GM13976 (cell line): ENCODE data around the gene KRTAP12-4.
"Not testable (repeated sequence)": the region's sequence is repeated elsewhere in the genome, so short reads cannot be mapped to it uniquely, and the experiment has no call there.

Experiments used
- DNase-seq: peaks from one replicate; pipeline ENCODE4 v3.0.0; 2012; ENCODE audit warnings: low spot score
- CTCF ChIP-seq: IDR thresholded peaks from 2 replicates; pipeline ENCODE4 v1.5.1; 2012; ENCODE audit warnings: borderline replicate concordance, mild to moderate bottlenecking; ENCODE audit not compliant: insufficient read depth; ENCODE audit errors: extremely low read depth, missing control alignments, control extremely low read depth
- in situ Hi-C: fragments of 300-500 bp; cut with MboI; formaldehyde crosslinking; loops from one replicate; pipeline ENCODE4 v1.12.0; 2022; ENCODE audit warnings: low sequenced_read_pairs, mixed read lengths, inconsistent platforms; ENCODE audit not compliant: unreplicated experiment

KRTAP12-4 gene

GRCh38 chr21:44644878-44645277, 9.6 kb downstream of the KRTAP12-4 start:
- no peak for TF ChIP-seq CTCF
- no peak for DNase-seq
- in situ Hi-C loops, result no loop called here

GRCh38 chr21:44643741-44644310, 10.6 kb downstream of the KRTAP12-4 start:
- in situ Hi-C loops, result no loop called here
- TF ChIP-seq CTCF, result no peak
- no peak for DNase-seq

GRCh38 chr21:44640761-44641160, 13.7 kb downstream of the KRTAP12-4 start:
- no peak for DNase-seq
- in situ Hi-C loops, result no loop called here
- no peak for TF ChIP-seq CTCF

GRCh38 chr21:44639331-44639655, 15.2 kb downstream of the KRTAP12-4 start:
- in situ Hi-C loops, result no loop called here
- DNase-seq, result no peak
- no peak for TF ChIP-seq CTCF

- in situ Hi-C loops, result not testable (repeated sequence)
These were observed 15.7 kb downstream of the KRTAP12-4 start for GRCh38 chr21:44638506-44639330.

GRCh38 chr21:44637851-44638348, 16.6 kb downstream of the KRTAP12-4 start:
- in situ Hi-C loops, DNase-seq: not testable (repeated sequence)

More at GRCh38 chr21:44638506-44639330, 15.7 kb downstream of the KRTAP12-4 start:
- not testable (repeated sequence) for DNase-seq

- in situ Hi-C loops, result no loop called here
- DNase-seq, result no peak
- TF ChIP-seq CTCF, result no peak
These were observed 17.2 kb downstream of the KRTAP12-4 start, which contains the start of gene KRTAP10-10 for GRCh38 chr21:44637018-44637850. Gene KRTAP10-10 (plus strand): TSS chr21:44637356. CDS start chr21:44637418, 62 bp downstream.
